Aorta (tissue), 5 donors: ENCODE data around the gene HSP90AB1. TPM values are rescaled to one million over a fixed set of nuclear protein-coding genes. Genes with fewer than 3 reads are reported as not detected.

ENCODE experiments used
- ATAC-seq: fragments of 200-7000 bp; cut with Tn5 transposase; one replicate; pipeline ENCODE4 v1.9.1; 2022; ENCODE audit warnings: moderate library complexity; ENCODE audit not compliant: low FRiP score
- DNase-seq, 2 donors: peaks; one replicate each; pipeline ENCODE4 v3.0.0-alpha.2; 2020
- H3K27ac ChIP-seq, 2 donors: one replicate each; pipeline ENCODE4 v1.5.1; 2013; ENCODE audit warnings: low read length in 2 of 2, mild to moderate bottlenecking in 2 of 2, moderate library complexity in 2 of 2, control low read depth in 1 of 2, inconsistent platforms in 1 of 2, low read depth in 1 of 2
- H3K27me3 ChIP-seq, 2 donors: one replicate each; pipeline ENCODE4 v1.6.1; 2013; ENCODE audit warnings: control low read depth in 1 of 2, low read length in 1 of 2, mild to moderate bottlenecking in 1 of 2, moderate library complexity in 1 of 2; ENCODE audit not compliant: insufficient read depth in 2 of 2, control insufficient read depth in 1 of 2
- H3K36me3 ChIP-seq, 2 donors: one replicate each; pipeline ENCODE4 v1.6.1; 2013; ENCODE audit warnings: control low read depth in 1 of 2, low read length in 1 of 2, mild to moderate bottlenecking in 1 of 2; ENCODE audit not compliant: insufficient read depth in 2 of 2, control insufficient read depth in 1 of 2
- H3K4me1 ChIP-seq, 2 donors: one replicate each; pipeline ENCODE4 v1.6.1; 2013; ENCODE audit warnings: low read length in 2 of 2, control low read depth in 1 of 2, mild to moderate bottlenecking in 1 of 2, moderate library complexity in 1 of 2; ENCODE audit not compliant: insufficient read depth in 2 of 2, control insufficient read depth in 1 of 2
- H3K4me3 ChIP-seq, 2 donors: one replicate each; pipeline ENCODE4 v1.5.1; 2013; ENCODE audit warnings: low read length in 2 of 2, control low read depth in 1 of 2, mild to moderate bottlenecking in 1 of 2
- H3K9me3 ChIP-seq: one replicate; pipeline ENCODE4 v1.6.1; 2013; ENCODE audit warnings: mild to moderate bottlenecking, low read length; ENCODE audit not compliant: control insufficient read depth
- WGBS, 2 donors: extraction: QIAGEN DNeasy Blood & Tissue Kit; methylation state at CpG; one replicate each; pipeline ENCODE4 v1.1.7; 2013; 5-methylcytosine and 5-hydroxymethylcytosine counted together
- intact Hi-C, 2 donors: fragments of 100-400 bp; cut with DNase I; formaldehyde crosslinking; loops; one replicate each; pipeline versions ENCODE4 v1.14.2 to v1.15.0; 2022
- polyA plus RNA-seq, 2 donors: library from polyadenylated mRNA; stranded (reverse); fragments of 200-250 nt; gene quantifications; one replicate each; pipeline ENCODE4 v1.2.3, GENCODE V29; 2013
- total RNA-seq, 2 donors: library from RNA; stranded (reverse); fragmentation: NEBNext Ultra II Directional; extraction: Animal tissue kit (Norgen Biotek cat#: 25700); gene quantifications; one replicate each; pipeline ENCODE4 v1.2.1, GENCODE V29; 2021
- donor health status: healthy with polysubstance abuse.
- donor health status: Bipolar disorder and iron deficiency.
- donor health status: DM: no; HTN: no; CAD: no.
- donor health status: DM: no; HTN: no; CAD: no.
- donor health status: DM: yes; HTN: yes; CAD: no.

Gene HSP90AB1
- total and polyA plus RNA-seq, 4 donors = 385 to 636 (median 440) TPM

GRCh38 chr6:44301782-44302564, 55.1 kb downstream of the HSP90AB1 start:
- Histone ChIP-seq H3K4me3 (no peak overlapping the region), H3K27me3 (no peaks in the 10 kb centered on the region), H3K9me3 (no peaks in the 10 kb centered on the region), H3K27ac (no peak overlapping the region), H3K4me1 (no peaks in the 10 kb centered on the region), H3K36me3 (peaks cover 2% of the 10 kb centered on the region in 2 donors)
- WGBS, 2 donors = 91 to 92% methylated on average over 14 of the region's 14 CpGs
- peak in 1 of 2 donors; percentile 59 for DNase-seq
- ATAC-seq = no peak
- intact Hi-C loops = loop anchor here in 1 of 2 donors (5.0 kb wide), 1 partner anchor 35 kb away; the partner anchor contains the start of gene NFKBIE

DNA sequence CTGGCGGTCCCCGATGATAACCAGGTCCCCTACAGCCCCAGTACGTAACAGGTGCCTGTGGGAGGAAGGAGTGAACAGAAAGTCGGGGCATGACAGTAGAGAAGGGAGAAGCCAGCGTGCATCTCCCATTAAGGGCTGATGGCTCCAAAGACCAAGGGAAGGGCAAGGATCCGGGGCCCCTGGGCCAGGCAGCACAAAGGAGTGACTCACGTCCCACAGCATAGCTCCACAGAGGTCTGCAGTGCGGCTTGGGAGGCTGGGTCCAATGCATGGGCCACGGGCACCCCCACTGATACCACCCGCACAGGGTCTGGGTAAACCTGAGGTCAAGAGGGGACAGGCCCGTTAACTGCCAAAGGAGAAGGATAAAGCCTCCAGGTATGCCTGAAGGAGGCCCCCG, 56.0 kb downstream of the HSP90AB1 start:
- ATAC-seq = no peak
- Histone ChIP-seq H3K36me3 (peaks cover 2% of the 10 kb centered on the region in 2 donors), H3K4me3 (no peak overlapping the region), H3K27ac (no peak overlapping the region), H3K9me3 (no peaks in the 10 kb centered on the region), H3K27me3 (no peaks in the 10 kb centered on the region), H3K4me1 (no peaks in the 10 kb centered on the region)
- 91 to 93% methylated on average over 12 of the region's 12 CpGs for WGBS, 2 donors
- intact Hi-C loops = loop anchor here in 1 of 2 donors (5.0 kb wide), 1 partner anchor 36 kb away; the partner anchor contains the start of gene NFKBIE
- DNase-seq = peak in 1 of 2 donors; percentile 76

Other genes starting within 250 kb of the HSP90AB1 start
- gene MRPL14, start 119.6 kb upstream of the HSP90AB1 start, total RNA-seq = 10 to 100 TPM; 24.6 to 24.9 TPM
- 10 to 100 TPM; 39.0 to 40.3 TPM for gene MRPL14, start 119.6 kb upstream of the HSP90AB1 start, polyA plus RNA-seq
- 10 to 100 TPM; 16.0 to 23.5 TPM for gene TMEM63B, start 119.5 kb upstream of the HSP90AB1 start, total RNA-seq
- gene TMEM63B, start 119.5 kb upstream of the HSP90AB1 start, polyA plus RNA-seq = 10 to 100 TPM in 1 of 2 donors, 1 to 10 TPM in 1; 6.1 to 15.0 TPM
- gene CAPN11, start 88.3 kb upstream of the HSP90AB1 start, total RNA-seq = 1 to 10 TPM in 1 of 2 donors, under 1 TPM in 1; 0.81 to 2.2 TPM
- under 1 TPM in 1 of 2 donors, not detected in 1; 0.46 TPM for gene CAPN11, start 88.3 kb upstream of the HSP90AB1 start, polyA plus RNA-seq
- gene MYMX, start 30.2 kb upstream of the HSP90AB1 start, total RNA-seq = 1 to 10 TPM in 1 of 2 donors, not detected in 1; 1.6 TPM
- 1 to 10 TPM in 1 of 2 donors, not detected in 1; 1.3 TPM for gene MYMX, start 30.2 kb upstream of the HSP90AB1 start, polyA plus RNA-seq
- 100 to 1,000 TPM; 121 to 142 TPM for gene SLC29A1, start 23.5 kb upstream of the HSP90AB1 start, total RNA-seq
- 100 to 1,000 TPM in 1 of 2 donors, 10 to 100 TPM in 1; 38.3 to 120 TPM for gene SLC29A1, start 23.5 kb upstream of the HSP90AB1 start, polyA plus RNA-seq
- gene SLC35B2, start 10.4 kb downstream of the HSP90AB1 start, total RNA-seq = 10 to 100 TPM; 23.4 to 26.0 TPM
- 10 to 100 TPM; 10.6 to 27.7 TPM for gene SLC35B2, start 10.4 kb downstream of the HSP90AB1 start, polyA plus RNA-seq
- gene NFKBIE, start 18.4 kb downstream of the HSP90AB1 start, total RNA-seq = 10 to 100 TPM in 1 of 2 donors, 1 to 10 TPM in 1; 5.4 to 10.9 TPM
- 1 to 10 TPM; 3.5 to 4.4 TPM for gene NFKBIE, start 18.4 kb downstream of the HSP90AB1 start, polyA plus RNA-seq
- not detected for gene TMEM151B, start 23.3 kb downstream of the HSP90AB1 start, total RNA-seq
- gene TMEM151B, start 23.3 kb downstream of the HSP90AB1 start, polyA plus RNA-seq = not detected
- 10 to 100 TPM in 1 of 2 donors, 1 to 10 TPM in 1; 7.0 to 11.5 TPM for gene AARS2, start 66.2 kb downstream of the HSP90AB1 start, total RNA-seq
- gene AARS2, start 66.2 kb downstream of the HSP90AB1 start, polyA plus RNA-seq = 1 to 10 TPM; 2.3 to 4.4 TPM
- not detected for gene SPATS1, start 95.5 kb downstream of the HSP90AB1 start, total RNA-seq
- not detected for gene SPATS1, start 95.5 kb downstream of the HSP90AB1 start, polyA plus RNA-seq
- gene CDC5L, start 140.6 kb downstream of the HSP90AB1 start, total RNA-seq = 10 to 100 TPM; 17.6 to 22.6 TPM
- gene CDC5L, start 140.6 kb downstream of the HSP90AB1 start, polyA plus RNA-seq = 10 to 100 TPM in 1 of 2 donors, 1 to 10 TPM in 1; 7.0 to 10.2 TPM